HepG2 (cell line): ENCODE results near the gene LAMA5. TPM values are rescaled to one million over a fixed set of nuclear protein-coding genes. Genes with fewer than 3 reads are reported as not detected.
A peak's percentile ranks its signal among the peaks of the same experiment; 100 is the strongest.

Experiments
- ATAC-seq: fragments of 200-7000 bp; cut with Tn5 transposase; 3 replicates; pipeline ENCODE4 v1.9.1; 2020; ENCODE audit warnings: mild to moderate bottlenecking, moderate library complexity
- BruUV-seq: library from RNA; stranded (reverse); fragments of 400-500 nt; replicated peaks from 2 replicates; lab custom pipeline; 2021; lab: Mats Ljungman, UMichigan
- CTCF ChIA-PET: fragments of 300-600 bp; formaldehyde crosslinking; extraction: SDS; loops from one replicate; lab custom pipeline; 2021; ENCODE audit warnings: low total read pairs, inconsistent platforms, low intra/inter-chr PET ratio; lab: Yijun Ruan, JAX
- POLR2A ChIA-PET: fragments of 350-600 bp; sonication (Branson Sonifier 250); formaldehyde crosslinking; loops from one replicate; lab custom pipeline; 2020; ENCODE audit warnings: antibody characterized with exemption, inconsistent platforms; lab: Yijun Ruan, JAX
- DNase-seq: peaks from one replicate; pipeline ENCODE4 v3.0.0-alpha.2; 2015; ENCODE audit warnings: low spot score
- FAIRE-seq: peaks from 3 replicates; lab custom pipeline; 2011; peaks lifted over from hg19 to GRCh38; lab: Jason Lieb, UNC
- H2AFZ ChIP-seq: one replicate; pipeline ENCODE4 v1.6.1; 2011; ENCODE audit warnings: low read length, inconsistent platforms
- H3K27ac ChIP-seq: fragments of 300-600 bp; 3 replicates; pipeline ENCODE4 v1.8.0; 2011; ENCODE audit warnings: mixed run types, mild to moderate bottlenecking, mixed read lengths, low read length, inconsistent platforms; ENCODE audit not compliant: insufficient read depth; ENCODE audit errors: extremely low read length
- H3K27me3 ChIP-seq, 2 experiments: fragments of 200-600 bp in 1 of 2; 2 replicates in 1 of 2; 3 replicates in 1 of 2; pipeline versions ENCODE4 v1.6.0 to v1.8.0; 2011; ENCODE audit warnings: low read length in 2 of 2, mild to moderate bottlenecking in 2 of 2, moderate library complexity in 2 of 2, inconsistent platforms in 1 of 2; ENCODE audit not compliant: insufficient read depth in 2 of 2, control insufficient read depth in 1 of 2
- H3K36me3 ChIP-seq, 2 experiments: fragments of 200-600 bp in 1 of 2; replicated peaks in 1 of 2; 2 replicates in 1 of 2; 3 replicates in 1 of 2; pipeline versions ENCODE4 v1.5.1 to v1.8.0; 2011; ENCODE audit warnings: low read length in 2 of 2, inconsistent platforms in 1 of 2; ENCODE audit not compliant: insufficient read depth in 2 of 2, control insufficient read depth in 1 of 2
- H3K4me1 ChIP-seq: 2 replicates; pipeline ENCODE4 v1.5.1; 2012; ENCODE audit warnings: low read length, inconsistent platforms; ENCODE audit not compliant: insufficient read depth
- H3K4me2 ChIP-seq: 2 replicates; pipeline ENCODE4 v1.6.0; 2011; ENCODE audit warnings: low read depth, low read length, inconsistent platforms
- H3K4me3 ChIP-seq, 3 experiments: fragments of 200-600 bp in 1 of 3; sonication (generic), shearing (Covaris generic) in 1 of 3; replicated peaks in 1 of 3; 2 replicates each; pipeline ENCODE4 v1.5.1; 2011 to 2016; ENCODE audit warnings: low read length in 3 of 3, inconsistent platforms in 2 of 3, low read depth in 2 of 3, mild to moderate bottlenecking in 2 of 3, control low read depth in 1 of 3, mixed read lengths in 1 of 3; ENCODE audit not compliant: insufficient read depth in 1 of 3
- H3K79me2 ChIP-seq: one replicate; pipeline ENCODE4 v1.6.1; 2011; ENCODE audit warnings: low read length, inconsistent platforms; ENCODE audit not compliant: insufficient read depth
- H3K9ac ChIP-seq: 2 replicates; pipeline ENCODE4 v1.6.0; 2011; ENCODE audit warnings: mild to moderate bottlenecking, low read depth, low read length, inconsistent platforms; ENCODE audit not compliant: insufficient read depth
- H3K9me3 ChIP-seq: 2 replicates; pipeline ENCODE4 v1.5.1; 2012; ENCODE audit warnings: mild to moderate bottlenecking, low read length
- H4K20me1 ChIP-seq: 2 replicates; pipeline ENCODE4 v1.6.0; 2011; ENCODE audit warnings: inconsistent platforms, mild to moderate bottlenecking, low read length, moderate library complexity; ENCODE audit not compliant: insufficient read depth
- AGO2 ChIP-seq: fragments of 200-400 bp; formaldehyde crosslinking; optimal IDR thresholded peaks from 2 replicates; pipeline ENCODE3; 2017; ENCODE audit warnings: mild to moderate bottlenecking, low read depth, low read length, moderate library complexity
- AKAP8 ChIP-seq: sonication (generic); formaldehyde crosslinking; IDR thresholded peaks from 2 replicates; pipeline ENCODE4 v1.5.1; 2020; ENCODE audit warnings: mild to moderate bottlenecking, missing genetic modification reagents
- HNRNPL ChIP-seq: fragments of 200-400 bp; formaldehyde crosslinking; IDR thresholded peaks from 2 replicates; pipeline ENCODE4 v1.6.1; 2017; ENCODE audit warnings: mild to moderate bottlenecking, low read depth, low read length
- PAWR ChIP-seq: sonication (generic); formaldehyde crosslinking; IDR thresholded peaks from 2 replicates; pipeline ENCODE4 v1.4.0; 2020; ENCODE audit warnings: missing genetic modification reagents, mild to moderate bottlenecking, borderline replicate concordance
- PTBP1 ChIP-seq: fragments of 200-400 bp; formaldehyde crosslinking; IDR thresholded peaks from 2 replicates; pipeline ENCODE4 v1.6.1; 2018; ENCODE audit warnings: low read length, low read depth; ENCODE audit not compliant: poor library complexity, severe bottlenecking
- WGBS: methylation state at CpG from one replicate; pipeline ENCODE4 v1.1.6; 2017; ENCODE audit warnings: low lambda C conversion rate; 5-methylcytosine and 5-hydroxymethylcytosine counted together
- in situ Hi-C: cut with HindIII; loops from 2 replicates; pipeline ENCODE4 v1.10.0; 2017; ENCODE audit warnings: low pct_unique_long_range_greater_than_20kb; ENCODE audit not compliant: extremely low pct_ligation_motif_present
- intact Hi-C: fragments of 100-400 bp; cut with micrococcal nuclease; formaldehyde crosslinking; loops from one replicate; pipeline ENCODE4 v1.10.0; 2022; ENCODE audit not compliant: unreplicated experiment
- polyA plus RNA-seq, 8 experiments: library from polyadenylated mRNA; depleted of rRNA in 3 of 8; stranded (reverse) in 7 of 8; unstranded in 1 of 8; fragments of >200 nt; fragmentation: Illumina TruSeq in 4 of 8; extraction: Trizol in 4 of 8; gene quantifications; 2 replicates each; pipeline versions ENCODE4 v1.2.1 to v1.2.3, GENCODE V29; 2011 to 2016; ENCODE audit warnings: low read depth in 4 of 8, missing spikeins in 1 of 8, mixed read lengths in 1 of 8; ENCODE audit not compliant: insufficient read depth in 1 of 8
- total RNA-seq, 5 experiments: library from RNA; depleted of rRNA; stranded (reverse); fragments of >200 nt; fragmentation: Illumina TruSeq; extraction: Trizol; gene quantifications; 2 replicates each; pipeline ENCODE4 v1.2.3, GENCODE V29; 2016; ENCODE audit warnings: low read depth in 1 of 5

The LAMA5 gene
- total and polyA plus RNA-seq, 2 of the 13 experiments (the other 11 are each of a cell fraction or from before 2014, with no cell fraction given): 21.0 to 44.7 TPM

- no peak for TF ChIP-seq PTBP1
- TF ChIP-seq PAWR (CRISPR knock-in tag): no peak
- TF ChIP-seq, all 625 proteins: peak for 14
These were observed 3.9 kb downstream of the LAMA5 start (continued) for GRCh38 chr20:62362991-62363919.

GRCh38 chr20:62362590-62362940 is 4.5 kb downstream of the LAMA5 start:
- Histone ChIP-seq H3K4me1 (peaks cover 52% of the 10 kb centered on the region), H3K79me2 (peaks cover 38% of the 10 kb centered on the region), H4K20me1 (peaks cover 30% of the 10 kb centered on the region), H3K27me3 (no peaks in the 10 kb centered on the region), H3K9ac (no peak overlapping the region), H3K4me2 (no peak overlapping the region), H3K27ac (peak overlapping the region; percentile 5), H3K36me3 (peaks cover 22 to 24% of the 10 kb centered on the region in 2 experiments), H3K4me3 (no peak overlapping the region), H3K9me3 (no peaks in the 10 kb centered on the region), H2AFZ (no peak overlapping the region)
- ChIA-PET POLR2A (interaction anchor here (7.4 kb wide), 1 partner anchor 14 kb away, joined by 95 read pairs; no protein-coding TSS in a partner anchor), CTCF (interaction anchor here (1.1 kb wide), 1 partner anchor 14 kb away, joined by 3 read pairs; no protein-coding TSS in a partner anchor)
- FAIRE-seq: no peak
- intact Hi-C loops (loop anchor here (10.0 kb wide), 1 partner anchor 1602 kb away; the partner anchor contains the start of gene ZNF512B), in situ Hi-C loops (no loop called here)
- no peak for ATAC-seq
- WGBS: 92% methylated on average over 13 of the region's 13 CpGs
- DNase-seq: no peak
- no TSS peak for BruUV-seq
- no peak; the same call in 1 of the 2 replicates for TF ChIP-seq AKAP8
- peak; percentile 24 for TF ChIP-seq AGO2
- TF ChIP-seq HNRNPL: 0 out of 2 replicates have a peak, but pooled peaks have one; percentile 40
